HG03575 (cell line): ENCODE measurements around the gene SERPINB6.
"Not testable (repeated sequence)": the region's sequence is repeated elsewhere in the genome, so short reads cannot be mapped to it uniquely, and the experiment has no call there.

ENCODE experiments used
- ATAC-seq: cut with Tn5 transposase; IDR thresholded peaks from one replicate; pipeline ENCODE4 v1.9.1; 2021; ENCODE audit not compliant: unreplicated experiment, insufficient number of reproducible peaks, low FRiP score; ENCODE audit errors: extremely low read depth

Gene SERPINB6

GRCh38 chr6:3001146-3001772 lies 29.9 kb upstream of the SERPINB6 start:
- no peak for ATAC-seq

GRCh38 chr6:2999618-3000557 lies 28.5 kb upstream of the SERPINB6 start, which contains the start of gene NQO2:
NQO2 (plus strand) TSS chr6:2999894; CDS start chr6:3006553, 6,659 bp downstream.
- ATAC-seq = no peak

- no peak for ATAC-seq
Observed at GRCh38 chr6:2998998-2999617, 27.7 kb upstream of the SERPINB6 start.

- not testable (repeated sequence) for ATAC-seq
Observed at GRCh38 chr6:2998249-2998997, 27.1 kb upstream of the SERPINB6 start.

GRCh38 chr6:2993755-2994317 lies 22.5 kb upstream of the SERPINB6 start:
- no peak for ATAC-seq

- no peak for ATAC-seq
Observed at GRCh38 chr6:2992330-2992979, 21.1 kb upstream of the SERPINB6 start.

GRCh38 chr6:2990932-2991506 lies 19.7 kb upstream of the SERPINB6 start:
- ATAC-seq = no peak

- ATAC-seq = no peak
Observed at GRCh38 chr6:2990248-2990931, 19.0 kb upstream of the SERPINB6 start.

- no peak for ATAC-seq
Observed at GRCh38 chr6:2989332-2990247, 18.2 kb upstream of the SERPINB6 start.

- ATAC-seq = no peak
Observed at GRCh38 chr6:2988426-2989331, 17.3 kb upstream of the SERPINB6 start.

- no peak for ATAC-seq
Observed at GRCh38 chr6:2988094-2988425, 16.7 kb upstream of the SERPINB6 start.

- no peak for ATAC-seq
Observed at GRCh38 chr6:2986722-2987221, 15.4 kb upstream of the SERPINB6 start.

GRCh38 chr6:2984738-2985406 lies 13.5 kb upstream of the SERPINB6 start:
- no peak for ATAC-seq

GRCh38 chr6:2982426-2983117 lies 11.2 kb upstream of the SERPINB6 start:
- no peak for ATAC-seq
